Activated CD8-positive, alpha-beta T cell treated with anti-CD3 and anti-CD28 coated beads, Interleukin-2, amount 10 ng/mL, durations not matched to agents 7 days and 5 days (primary cell): Measurements from ENCODE around the gene NKX6-1. TPM values are rescaled to one million over a fixed set of nuclear protein-coding genes. Genes with fewer than 3 reads are reported as not detected.

Experiments
- ATAC-seq: fragments of 150-1000 bp; cut with Tn5 transposase; one replicate; pipeline ENCODE4 v1.10.0; 2021; ENCODE audit warnings: moderate library complexity
- CTCF ChIA-PET: fragments of 350-600 bp; sonication (Branson Sonifier 250); formaldehyde crosslinking; loops from one replicate; lab custom pipeline; 2021; ENCODE audit warnings: antibody characterized with exemption; lab: Charles Lee
- POLR2A ChIA-PET: fragments of 350-600 bp; sonication (Branson Sonifier 250); formaldehyde crosslinking; loops from one replicate; lab custom pipeline; 2021; ENCODE audit warnings: antibody characterized with exemption; lab: Charles Lee
- DNase-seq: peaks from one replicate; pipeline ENCODE4 v3.0.0-alpha.2; 2020
- H3K27ac Mint-ChIP-seq: one replicate; pipeline ENCODE4 v1.8.0; 2021; ENCODE audit warnings: mild to moderate bottlenecking, mixed read lengths
- H3K27me3 Mint-ChIP-seq: one replicate; pipeline ENCODE4 v1.8.0; 2021; ENCODE audit warnings: low read depth, mixed read lengths
- H3K36me3 Mint-ChIP-seq: one replicate; pipeline ENCODE4 v1.8.0; 2021; ENCODE audit warnings: low read depth, mixed read lengths
- H3K4me1 Mint-ChIP-seq: one replicate; pipeline ENCODE4 v1.8.0; 2021; ENCODE audit warnings: low read depth, mixed read lengths
- H3K4me3 Mint-ChIP-seq: one replicate; pipeline ENCODE4 v1.8.0; 2021; ENCODE audit warnings: mild to moderate bottlenecking, mixed read lengths
- H3K9me3 Mint-ChIP-seq: one replicate; pipeline ENCODE4 v1.8.0; 2022; ENCODE audit warnings: mixed read lengths; ENCODE audit not compliant: insufficient read depth
- total RNA-seq, 2 experiments: library from RNA; stranded (reverse); gene quantifications; one replicate each; pipeline ENCODE4 v1.2.3, GENCODE V29; 2021

Gene NKX6-1
- total RNA-seq, 2 experiments from 2014 or later: not detected

DNA sequence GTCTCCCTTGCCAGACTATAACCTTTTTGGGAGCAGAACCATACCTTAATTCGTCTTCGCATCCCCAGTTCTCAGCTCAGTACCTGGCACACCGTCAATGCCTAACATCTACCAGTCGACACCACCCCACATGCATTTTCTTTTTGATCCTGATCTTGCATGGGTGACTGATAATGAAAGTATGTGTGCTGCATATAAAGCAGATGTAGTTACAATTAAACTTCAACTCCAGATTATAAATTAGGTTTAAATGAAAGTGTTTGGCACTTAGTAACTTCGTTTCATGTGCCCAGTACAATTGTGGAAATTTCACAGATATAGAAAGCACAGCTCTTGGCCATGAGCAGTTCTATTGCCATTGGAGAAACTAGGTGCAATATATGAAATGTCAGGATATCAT lies 8.8 kb upstream of the NKX6-1 start:
- CTCF ChIA-PET: no interaction called here
- peaks cover 27% of the 10 kb centered on the region for H3K27me3 Mint-ChIP-seq
- no peak overlapping the region for H3K27ac Mint-ChIP-seq
- H3K4me3 Mint-ChIP-seq: no peak overlapping the region
- POLR2A ChIA-PET: no interaction called here
- H3K9me3 Mint-ChIP-seq: no peaks in the 10 kb centered on the region
- peaks cover 2% of the 10 kb centered on the region for H3K36me3 Mint-ChIP-seq
- DNase-seq: no peak
- H3K4me1 Mint-ChIP-seq: no peaks in the 10 kb centered on the region
- no peak for ATAC-seq

DNA sequence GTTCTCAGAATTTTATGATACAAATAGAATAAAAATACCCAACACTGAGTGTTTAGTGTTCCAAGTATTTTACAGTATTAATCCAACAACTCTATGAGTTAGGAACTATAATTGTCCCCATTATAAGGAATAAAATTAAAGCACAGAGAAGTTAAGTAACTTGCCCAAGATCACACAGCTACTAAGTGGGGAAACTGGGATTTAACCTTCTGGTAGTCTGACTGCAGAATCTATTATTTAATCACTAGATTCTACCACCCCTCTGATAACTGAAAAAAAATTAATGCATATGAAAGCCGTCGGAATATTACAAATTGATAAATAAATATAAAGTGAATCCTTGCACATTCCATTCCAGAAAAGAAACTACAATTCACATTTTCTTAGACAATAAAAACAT lies 5.7 kb upstream of the NKX6-1 start:
- ATAC-seq (no peak), DNase-seq (no peak)
- ChIA-PET CTCF (interaction anchor here (1.2 kb wide), 1 partner anchor 860 kb away, joined by 3 read pairs; no protein-coding TSS in a partner anchor), POLR2A (no interaction called here)
- no peak overlapping the region for H3K4me3 Mint-ChIP-seq
- peaks cover 10% of the 10 kb centered on the region for H3K36me3 Mint-ChIP-seq
- H3K27me3 Mint-ChIP-seq: peaks cover 56% of the 10 kb centered on the region
- H3K9me3 Mint-ChIP-seq: no peaks in the 10 kb centered on the region
- H3K4me1 Mint-ChIP-seq: no peaks in the 10 kb centered on the region
- H3K27ac Mint-ChIP-seq: no peak overlapping the region

DNA sequence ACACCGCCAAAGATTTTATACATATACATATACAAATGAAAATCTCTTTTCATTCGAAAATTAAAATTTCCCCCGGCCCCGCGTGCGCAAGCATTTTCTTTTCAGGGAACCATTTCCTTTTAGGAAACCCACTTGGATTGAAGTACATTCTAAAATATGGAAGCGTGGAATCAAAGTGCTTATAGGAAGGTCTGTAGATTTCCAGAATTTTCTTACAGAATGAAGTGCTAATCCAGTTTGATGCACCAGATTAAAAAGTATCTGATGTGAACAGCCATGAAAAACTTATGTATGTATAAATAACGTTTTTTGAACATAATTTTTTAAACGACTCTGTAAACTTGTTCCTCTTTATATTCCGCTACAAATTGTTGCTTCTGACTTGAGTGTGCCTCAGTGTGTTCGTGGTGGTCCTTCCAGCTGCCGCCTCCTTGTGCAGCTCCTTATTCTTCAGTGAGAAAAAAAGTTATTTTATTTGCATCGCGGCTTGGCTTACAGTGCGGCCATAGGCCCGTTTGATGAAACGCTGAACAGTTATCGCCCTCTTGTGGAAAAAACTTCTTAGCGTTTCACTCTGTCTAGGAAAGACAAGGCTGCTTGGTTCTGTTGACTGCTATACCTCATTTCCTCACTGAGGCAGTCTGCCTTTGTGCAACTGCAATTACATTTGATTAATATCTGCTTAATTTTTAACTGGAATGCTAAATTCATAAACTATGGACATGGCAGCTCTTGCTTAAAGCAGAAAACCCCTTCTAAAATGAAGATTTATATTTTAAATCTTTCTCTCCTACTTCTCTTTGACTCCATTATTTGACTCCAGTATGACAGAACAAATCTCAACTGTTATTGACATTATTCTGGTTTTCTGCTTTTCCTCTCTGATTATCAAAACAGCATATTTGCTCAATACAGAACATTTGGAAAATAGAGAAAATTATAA lies 4.7 kb upstream of the NKX6-1 start:
- POLR2A ChIA-PET: no interaction called here
- no peaks in the 10 kb centered on the region for H3K9me3 Mint-ChIP-seq
- H3K27me3 Mint-ChIP-seq: peaks cover 64% of the 10 kb centered on the region
- peak; percentile 65 for ATAC-seq
- DNase-seq: peak; percentile 45
- no peak overlapping the region for H3K4me3 Mint-ChIP-seq
- H3K36me3 Mint-ChIP-seq: peaks cover 10% of the 10 kb centered on the region
- CTCF ChIA-PET: interaction anchor here (2.0 kb wide), 1 partner anchor 859 kb away, joined by 8 read pairs; no protein-coding TSS in a partner anchor
- no peak overlapping the region for H3K27ac Mint-ChIP-seq
- peaks cover 6% of the 10 kb centered on the region for H3K4me1 Mint-ChIP-seq

GRCh38 chr4:84502955-84503373 lies 3.9 kb upstream of the NKX6-1 start:
- Mint-ChIP-seq H3K4me1 (peaks cover 11% of the 10 kb centered on the region), H3K4me3 (no peak overlapping the region), H3K36me3 (peaks cover 10% of the 10 kb centered on the region), H3K9me3 (no peaks in the 10 kb centered on the region), H3K27me3 (peaks cover 65% of the 10 kb centered on the region), H3K27ac (no peak overlapping the region)
- ChIA-PET POLR2A (no interaction called here), CTCF (interaction anchor here (1.2 to 2.0 kb wide), 2 partner anchors 27 to 858 kb away, joined by 3 to 8 read pairs; no protein-coding TSS in a partner anchor)
- no peak for DNase-seq
- no peak for ATAC-seq

- ChIA-PET CTCF (interaction anchor here (1.2 to 2.0 kb wide), 2 partner anchors 26 to 857 kb away, joined by 3 to 8 read pairs; no protein-coding TSS in a partner anchor), POLR2A (no interaction called here)
- Mint-ChIP-seq H3K4me3 (no peak overlapping the region), H3K27ac (no peak overlapping the region), H3K9me3 (no peaks in the 10 kb centered on the region), H3K27me3 (peaks cover 61% of the 10 kb centered on the region), H3K4me1 (peaks cover 11% of the 10 kb centered on the region), H3K36me3 (peaks cover 10% of the 10 kb centered on the region)
- DNase-seq (no peak), ATAC-seq (no peak)
Measured at GRCh38 chr4:84502333-84502954, 3.4 kb upstream of the NKX6-1 start.

DNA sequence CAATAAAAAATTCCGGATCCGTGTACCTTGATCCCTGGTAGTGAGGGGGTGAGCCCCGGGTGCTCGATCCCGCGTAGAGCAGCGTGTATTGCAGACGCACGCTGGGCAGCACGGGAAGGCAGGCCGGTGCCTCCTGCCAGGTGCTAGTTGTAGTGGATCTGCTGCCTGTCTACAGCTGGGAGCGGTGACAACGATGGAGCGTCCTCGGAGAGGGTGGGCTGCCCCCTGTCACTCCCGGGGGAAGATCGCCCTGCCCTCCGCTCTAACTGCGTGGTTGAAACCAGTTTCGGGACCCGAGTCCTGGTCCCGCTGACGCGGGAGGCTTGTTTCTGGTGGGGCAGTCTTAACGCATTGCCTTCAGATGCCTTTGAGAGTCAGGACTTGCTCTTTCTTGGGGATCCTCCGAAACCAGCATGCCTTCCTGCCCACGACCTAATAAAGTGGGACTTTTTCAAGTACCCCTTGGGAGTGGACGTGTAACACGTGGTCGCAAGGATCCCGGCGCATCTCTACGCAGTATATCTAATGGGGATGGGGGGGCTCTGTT lies 2.7 kb upstream of the NKX6-1 start:
- ATAC-seq: no peak
- Mint-ChIP-seq H3K36me3 (peaks cover 10% of the 10 kb centered on the region), H3K9me3 (no peaks in the 10 kb centered on the region), H3K4me1 (peaks cover 14% of the 10 kb centered on the region), H3K27me3 (peaks cover 67% of the 10 kb centered on the region), H3K4me3 (no peak overlapping the region), H3K27ac (no peak overlapping the region)
- DNase-seq: no peak
- CTCF ChIA-PET: interaction anchor here (1.2 kb wide), 1 partner anchor 26 kb away, joined by 3 read pairs; no protein-coding TSS in a partner anchor
- POLR2A ChIA-PET: no interaction called here

DNA sequence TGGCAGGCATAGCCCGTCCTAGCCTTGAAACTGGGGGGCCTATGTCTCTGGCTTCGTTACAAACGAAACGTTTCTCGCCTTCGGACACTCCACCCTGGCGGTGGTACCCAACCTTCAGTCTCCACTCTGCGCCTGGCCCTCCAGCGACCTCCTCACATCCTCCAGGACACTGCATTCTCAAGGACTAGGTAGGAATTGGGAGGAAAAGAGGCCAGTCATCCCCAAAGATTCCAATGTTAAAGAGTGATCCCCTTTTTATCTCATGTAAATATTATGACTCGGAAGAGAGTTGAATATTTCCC lies 2.1 kb upstream of the NKX6-1 start:
- Mint-ChIP-seq H3K36me3 (peaks cover 13% of the 10 kb centered on the region), H3K27me3 (peaks cover 73% of the 10 kb centered on the region)
- CTCF ChIA-PET: no interaction called here

DNA sequence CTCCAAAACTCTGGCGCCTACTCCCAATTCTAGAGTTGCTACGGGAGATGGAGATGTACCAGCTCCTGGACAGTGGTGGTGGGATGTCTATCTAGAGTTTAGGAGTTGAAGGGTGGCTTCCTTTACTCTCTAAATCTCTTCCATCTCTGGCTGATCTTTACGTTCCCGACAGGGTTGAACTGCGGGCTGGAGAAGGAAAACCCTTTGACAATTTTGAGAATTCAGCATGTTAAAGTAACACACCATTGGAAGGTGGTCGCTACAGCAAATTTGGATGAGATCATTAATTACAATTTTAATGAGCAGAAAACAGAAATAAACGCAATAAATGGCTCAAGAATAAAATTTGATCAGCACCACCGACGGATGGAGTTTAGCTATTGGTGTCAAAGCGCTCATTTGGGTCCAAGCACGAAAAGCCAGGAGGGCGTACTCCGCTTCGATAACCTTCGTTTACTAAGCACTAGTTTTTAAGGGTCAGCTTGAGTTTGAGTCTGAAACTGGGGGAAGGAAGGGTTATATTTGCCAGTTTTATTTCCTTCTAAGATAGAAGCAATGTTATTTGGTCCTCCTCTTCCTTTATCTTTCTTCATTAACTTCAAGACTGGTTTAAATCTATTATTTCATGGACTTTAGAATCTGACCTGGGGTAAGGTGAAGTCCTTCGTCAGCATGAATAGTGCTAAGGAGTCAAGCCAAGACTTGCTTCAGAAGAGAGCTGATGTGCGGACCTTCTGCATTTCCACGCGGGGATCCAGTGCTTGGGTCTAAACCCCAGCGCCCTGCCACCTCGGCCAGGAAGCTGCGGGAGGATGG lies 1.5 kb upstream of the NKX6-1 start:
- Mint-ChIP-seq H3K4me1 (peaks cover 14% of the 10 kb centered on the region), H3K27ac (no peak overlapping the region), H3K4me3 (no peak overlapping the region), H3K36me3 (peaks cover 15% of the 10 kb centered on the region), H3K9me3 (peaks cover 2% of the 10 kb centered on the region), H3K27me3 (peaks cover 79% of the 10 kb centered on the region)
- POLR2A ChIA-PET: no interaction called here
- DNase-seq (no peak), ATAC-seq (no peak)
- CTCF ChIA-PET: no interaction called here

More for the DNA sequence above, 2.1 kb upstream of the NKX6-1 start:
- no peak for DNase-seq
- POLR2A ChIA-PET: no interaction called here
- ATAC-seq: no peak
- Mint-ChIP-seq H3K4me1 (peaks cover 14% of the 10 kb centered on the region), H3K27ac (no peak overlapping the region), H3K4me3 (no peak overlapping the region), H3K9me3 (no peaks in the 10 kb centered on the region)

- no peak for DNase-seq
- Mint-ChIP-seq H3K4me3 (peak overlapping the region; percentile 45), H3K36me3 (peaks cover 17% of the 10 kb centered on the region), H3K9me3 (peaks cover 7% of the 10 kb centered on the region), H3K4me1 (peaks cover 14% of the 10 kb centered on the region), H3K27ac (no peak overlapping the region), H3K27me3 (peaks cover 86% of the 10 kb centered on the region)
- no peak for ATAC-seq
- ChIA-PET CTCF (no interaction called here), POLR2A (no interaction called here)
Measured at GRCh38 chr4:84499624-84499982, 511 bp upstream of the NKX6-1 start.

GRCh38 chr4:84498203-84498934 lies 723 bp downstream of the NKX6-1 start:
- ChIA-PET CTCF (no interaction called here), POLR2A (no interaction called here)
- H3K9me3 Mint-ChIP-seq: peaks cover 7% of the 10 kb centered on the region
- H3K4me1 Mint-ChIP-seq: peaks cover 17% of the 10 kb centered on the region
- peak overlapping the region; percentile 76 for H3K27ac Mint-ChIP-seq
- peak; percentile 54 for ATAC-seq
- H3K36me3 Mint-ChIP-seq: peaks cover 20% of the 10 kb centered on the region
- DNase-seq: no peak
- peak overlapping the region; percentile 64 for H3K4me3 Mint-ChIP-seq
- peaks cover 85% of the 10 kb centered on the region for H3K27me3 Mint-ChIP-seq
